SW480 (cell line): ENCODE data around the gene HERPUD1.
"Not testable (repeated sequence)": the region's sequence is repeated elsewhere in the genome, so short reads cannot be mapped to it uniquely, and the experiment has no call there.

ENCODE experiments used
- DNase-seq: peaks from one replicate; pipeline ENCODE4 v3.0.0-alpha.2; 2016; ENCODE audit warnings: low spot score

HERPUD1 gene

DNA sequence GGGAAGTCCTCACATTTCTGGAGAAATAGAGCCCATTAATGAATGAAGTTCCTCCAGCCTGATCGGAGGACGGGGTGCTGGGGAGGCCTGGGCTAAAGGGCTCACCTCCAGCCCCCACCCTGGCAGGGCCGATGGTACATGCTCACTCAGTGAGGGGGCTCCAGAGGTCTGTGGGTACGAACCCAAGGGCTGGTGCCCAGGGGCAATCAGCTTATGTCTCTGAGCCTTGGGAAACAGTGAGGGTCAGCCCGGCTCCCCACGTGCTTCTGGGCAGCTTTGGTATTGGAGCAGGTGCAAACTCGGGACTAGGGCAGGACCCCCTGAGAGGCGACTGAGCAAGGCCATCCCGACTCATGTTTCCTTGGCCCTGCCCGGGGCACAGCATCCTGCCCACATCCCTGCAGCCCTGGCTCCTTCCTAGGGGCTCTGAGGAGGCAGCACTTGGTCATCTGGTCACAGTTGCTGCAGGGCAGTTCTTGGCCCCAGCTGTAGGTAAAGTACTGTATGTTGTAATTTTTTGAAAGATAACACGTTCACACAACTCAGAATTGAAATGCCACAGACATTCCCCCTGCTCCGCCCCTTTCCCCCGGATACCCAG is 28.8 kb downstream of the HERPUD1 start:
- no peak for DNase-seq

DNA sequence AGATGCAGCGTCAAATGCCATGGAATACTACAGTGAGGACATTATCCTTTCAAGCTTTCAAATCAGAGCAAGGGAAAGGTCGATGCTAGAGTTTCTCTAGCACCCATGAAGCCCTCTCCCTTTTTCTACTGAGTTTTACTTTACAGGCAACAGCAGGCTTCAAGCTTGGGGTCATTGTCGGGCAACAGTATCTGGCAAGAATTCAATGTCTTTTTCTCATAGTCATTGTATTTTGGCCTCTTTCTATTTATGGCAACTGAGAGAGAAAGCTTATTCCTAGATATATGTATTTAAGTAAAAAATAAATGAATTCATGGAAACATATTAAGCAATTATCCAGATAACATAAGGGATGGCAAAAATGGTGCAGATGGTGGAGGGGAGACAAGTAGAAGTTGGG is 29.4 kb downstream of the HERPUD1 start:
- no peak for DNase-seq

DNA sequence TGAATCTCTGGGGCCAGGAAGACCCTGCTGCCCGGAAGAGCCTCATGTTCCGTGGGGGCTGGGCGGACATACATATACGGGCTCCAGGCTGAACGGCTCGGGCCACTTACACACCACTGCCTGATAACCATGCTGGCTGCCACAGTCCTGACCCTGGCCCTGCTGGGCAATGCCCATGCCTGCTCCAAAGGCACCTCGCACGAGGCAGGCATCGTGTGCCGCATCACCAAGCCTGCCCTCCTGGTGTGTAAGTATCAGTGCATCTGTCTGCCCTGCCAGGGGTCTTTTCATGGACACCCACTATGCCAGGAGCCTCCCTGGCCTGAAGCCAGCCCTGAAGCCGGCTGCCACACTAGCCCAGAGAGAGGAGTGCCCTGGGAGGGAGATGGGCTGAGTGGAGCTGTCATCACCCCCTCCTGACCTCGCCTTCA is 29.9 kb downstream of the HERPUD1 start, which contains the start of gene CETP:
Gene CETP (plus strand): TSS at position 100 of the 431 bp plus-strand sequence. CDS start 30 bp downstream, at position 130.
- DNase-seq: no peak

DNA sequence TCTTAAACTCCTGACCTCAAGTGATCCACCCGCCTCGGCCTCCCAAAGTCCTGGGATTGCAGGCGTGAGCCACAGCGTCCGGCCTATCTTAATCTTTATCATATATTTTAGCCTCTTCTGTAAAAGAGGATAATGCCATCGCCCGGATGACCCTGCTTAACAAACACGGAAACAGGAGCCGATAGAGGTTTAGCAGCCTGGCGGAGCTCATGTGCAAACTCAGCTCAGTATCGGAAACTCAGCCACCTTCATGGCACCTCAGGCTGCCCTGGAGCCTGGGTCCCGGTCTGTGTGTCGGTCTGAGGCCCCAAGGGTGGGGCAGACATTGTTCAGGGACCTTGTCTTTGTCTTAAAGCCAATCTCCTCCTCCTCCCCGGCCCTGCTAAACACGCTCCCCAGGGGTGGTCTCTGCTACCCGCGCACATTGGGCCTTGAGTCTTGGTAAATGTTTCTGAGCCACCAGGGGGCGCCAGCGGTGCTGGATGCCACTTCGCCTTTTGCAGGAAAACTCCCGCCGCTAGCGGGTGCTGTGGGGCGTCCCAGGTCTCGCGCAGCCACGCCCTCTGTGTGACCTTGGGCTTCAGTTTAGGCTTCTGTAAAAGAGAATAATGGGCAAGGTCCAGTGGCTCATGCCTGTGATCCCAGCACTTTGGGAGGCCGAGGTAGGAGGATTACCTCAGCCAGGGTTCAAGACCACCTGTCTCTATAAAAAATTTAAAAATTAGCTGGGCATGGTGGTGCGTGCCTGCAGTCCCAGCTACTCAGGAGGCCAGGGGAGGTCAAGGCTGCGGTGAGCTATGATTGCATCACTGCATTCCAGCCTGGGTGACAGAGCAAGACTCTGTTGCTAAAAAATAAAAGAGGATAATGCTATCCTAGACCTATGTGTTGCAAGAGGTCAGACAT is 32.6 kb downstream of the HERPUD1 start:
- DNase-seq: peak; percentile 52

DNA sequence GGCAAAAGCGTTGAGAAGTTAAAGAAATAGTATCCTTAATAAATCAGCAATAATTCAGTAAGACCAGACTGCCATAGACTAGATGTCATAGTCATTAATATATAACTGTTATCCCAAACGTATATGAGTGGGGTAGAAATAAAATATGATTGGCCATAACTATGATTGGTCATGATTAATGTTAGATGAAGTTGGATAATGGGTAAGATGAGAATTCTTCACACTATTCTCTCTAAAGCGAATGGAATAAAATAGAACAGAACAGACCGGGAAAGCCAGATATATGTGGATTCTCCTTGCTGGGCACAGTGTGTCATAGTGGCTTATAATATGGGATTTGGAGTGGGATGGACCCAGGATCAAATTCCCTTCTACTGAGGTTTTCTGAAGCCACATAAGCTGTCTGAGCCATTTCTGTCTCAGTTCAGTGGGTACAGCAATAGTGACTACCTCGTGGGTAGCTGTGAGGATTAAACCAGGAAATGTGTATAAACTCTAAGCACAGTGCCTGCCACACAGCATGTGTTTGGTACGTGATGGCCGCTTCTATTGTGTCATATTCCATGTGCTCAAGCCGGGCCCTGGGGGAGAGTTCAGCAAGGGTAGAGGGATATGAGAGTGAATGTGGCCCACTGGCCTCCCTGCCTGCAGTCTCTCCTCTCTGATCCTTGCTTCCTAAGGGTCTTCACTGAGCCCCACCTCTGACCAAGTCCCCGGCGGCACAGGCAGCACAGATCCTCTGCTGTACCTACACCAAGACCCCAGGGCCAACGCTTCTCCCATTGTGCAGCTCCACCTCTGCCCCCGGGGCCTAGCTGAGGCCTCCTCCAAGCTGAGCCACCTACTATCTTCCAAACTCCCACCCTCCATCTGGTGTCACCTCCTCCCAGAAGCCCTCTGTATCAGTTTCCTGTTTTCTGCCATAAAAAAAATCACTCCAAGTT is 33.5 kb downstream of the HERPUD1 start:
- no peak for DNase-seq

DNA sequence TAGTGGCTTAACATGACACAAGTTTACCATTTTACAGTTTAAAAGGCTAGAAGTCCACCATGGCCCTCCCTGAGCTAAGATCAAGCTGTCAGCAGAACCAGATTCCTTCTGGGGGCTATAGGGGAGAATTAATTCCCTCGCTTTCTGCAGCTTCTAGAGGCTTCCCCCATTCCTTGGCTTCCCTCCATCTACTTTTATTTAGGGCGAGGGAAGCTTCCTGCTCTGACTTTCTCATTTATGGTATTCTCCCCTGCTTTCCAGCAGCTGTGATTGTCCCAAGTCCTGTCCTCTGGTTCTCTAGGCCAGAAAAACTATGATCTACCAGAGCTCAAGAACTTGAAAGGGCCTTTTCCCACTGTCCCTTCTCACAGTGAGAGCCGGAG is 34.1 kb downstream of the HERPUD1 start:
- no peak for DNase-seq

DNA sequence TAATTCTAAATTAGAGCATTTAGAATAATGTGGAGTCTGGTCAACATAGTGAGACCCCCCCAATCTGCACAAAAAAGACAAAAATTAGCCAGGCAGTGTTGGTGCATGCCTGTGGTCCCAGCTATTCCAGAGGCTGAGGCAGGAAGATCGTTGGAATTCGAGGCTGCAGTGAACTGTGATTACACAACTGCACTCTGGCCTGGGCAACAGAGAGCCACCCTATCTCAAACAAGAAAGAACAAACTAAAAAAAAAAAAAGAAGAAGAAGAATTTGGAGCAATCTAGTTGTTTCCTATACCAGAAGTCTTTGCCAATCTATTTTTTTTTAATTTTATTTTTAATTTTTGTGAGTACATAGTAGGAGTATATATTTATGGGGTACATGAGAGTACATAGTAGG is 35.8 kb downstream of the HERPUD1 start:
- DNase-seq: no peak

DNA sequence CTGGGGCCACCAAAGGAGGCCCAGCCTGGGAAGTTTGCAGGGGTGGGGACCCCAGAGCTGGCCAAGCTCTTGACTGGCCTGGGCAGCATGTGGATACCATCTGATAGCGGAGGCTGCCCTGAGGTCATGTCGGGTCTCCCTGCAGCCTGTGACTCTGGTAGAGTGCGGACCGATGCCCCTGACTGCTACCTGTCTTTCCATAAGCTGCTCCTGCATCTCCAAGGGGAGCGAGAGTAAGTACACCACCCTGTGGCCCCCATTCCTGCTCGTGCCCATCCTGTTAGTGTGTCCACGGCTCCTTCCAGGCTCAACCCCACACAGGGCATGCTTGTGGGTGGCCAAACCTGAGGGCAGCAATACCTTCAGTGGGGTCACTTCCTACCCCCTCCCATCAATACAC is 37.8 kb downstream of the HERPUD1 start:
- no peak for DNase-seq

DNA sequence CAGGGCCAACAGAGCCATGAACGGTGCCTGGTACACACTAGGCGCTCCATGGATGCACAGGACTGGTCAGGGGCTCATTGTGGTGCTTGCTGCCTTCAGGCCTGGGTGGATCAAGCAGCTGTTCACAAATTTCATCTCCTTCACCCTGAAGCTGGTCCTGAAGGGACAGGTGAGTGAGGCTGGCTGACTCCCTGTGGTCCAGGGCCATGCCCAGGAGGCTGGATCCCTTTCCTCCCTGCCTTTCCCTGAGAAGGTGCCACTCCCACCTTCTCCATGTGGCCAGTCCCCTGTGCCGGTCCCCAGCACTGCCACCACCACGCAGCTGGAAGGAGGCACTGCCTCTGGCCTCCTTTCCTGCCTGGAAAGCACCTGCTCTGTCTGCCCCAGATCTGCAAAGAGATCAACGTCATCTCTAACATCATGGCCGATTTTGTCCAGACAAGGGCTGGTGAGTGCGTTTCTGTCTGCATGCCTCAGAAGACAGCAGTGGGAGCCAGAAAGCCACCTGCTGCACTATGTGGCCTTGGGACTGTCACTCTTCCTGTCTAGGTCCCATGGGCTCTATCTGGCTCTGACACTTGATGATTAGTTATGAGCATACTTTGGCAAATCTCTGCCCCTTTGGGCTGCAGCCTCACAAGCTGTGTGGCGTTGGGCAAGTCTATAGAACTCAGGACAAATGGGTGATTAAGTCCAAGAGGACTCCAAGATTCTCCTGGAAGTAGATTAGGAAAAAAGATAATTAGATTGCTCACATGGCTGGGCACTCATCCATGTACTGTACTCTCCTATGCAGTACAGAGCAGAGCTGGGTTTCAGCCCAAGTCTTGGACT is 39.2 kb downstream of the HERPUD1 start:
- no peak for DNase-seq

DNA sequence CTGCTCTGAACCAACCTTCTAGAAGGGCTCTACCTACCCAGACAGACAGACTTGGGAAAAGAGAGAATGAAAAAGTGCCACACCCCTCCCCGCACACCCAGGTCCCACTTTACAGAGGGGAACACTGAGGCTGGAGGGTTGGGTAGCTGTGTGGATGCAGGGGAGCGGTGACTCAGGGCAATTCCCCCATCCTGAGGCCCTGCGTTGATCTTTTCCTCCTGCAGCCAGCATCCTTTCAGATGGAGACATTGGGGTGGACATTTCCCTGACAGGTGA is 39.8 kb downstream of the HERPUD1 start:
- no peak for DNase-seq

DNA sequence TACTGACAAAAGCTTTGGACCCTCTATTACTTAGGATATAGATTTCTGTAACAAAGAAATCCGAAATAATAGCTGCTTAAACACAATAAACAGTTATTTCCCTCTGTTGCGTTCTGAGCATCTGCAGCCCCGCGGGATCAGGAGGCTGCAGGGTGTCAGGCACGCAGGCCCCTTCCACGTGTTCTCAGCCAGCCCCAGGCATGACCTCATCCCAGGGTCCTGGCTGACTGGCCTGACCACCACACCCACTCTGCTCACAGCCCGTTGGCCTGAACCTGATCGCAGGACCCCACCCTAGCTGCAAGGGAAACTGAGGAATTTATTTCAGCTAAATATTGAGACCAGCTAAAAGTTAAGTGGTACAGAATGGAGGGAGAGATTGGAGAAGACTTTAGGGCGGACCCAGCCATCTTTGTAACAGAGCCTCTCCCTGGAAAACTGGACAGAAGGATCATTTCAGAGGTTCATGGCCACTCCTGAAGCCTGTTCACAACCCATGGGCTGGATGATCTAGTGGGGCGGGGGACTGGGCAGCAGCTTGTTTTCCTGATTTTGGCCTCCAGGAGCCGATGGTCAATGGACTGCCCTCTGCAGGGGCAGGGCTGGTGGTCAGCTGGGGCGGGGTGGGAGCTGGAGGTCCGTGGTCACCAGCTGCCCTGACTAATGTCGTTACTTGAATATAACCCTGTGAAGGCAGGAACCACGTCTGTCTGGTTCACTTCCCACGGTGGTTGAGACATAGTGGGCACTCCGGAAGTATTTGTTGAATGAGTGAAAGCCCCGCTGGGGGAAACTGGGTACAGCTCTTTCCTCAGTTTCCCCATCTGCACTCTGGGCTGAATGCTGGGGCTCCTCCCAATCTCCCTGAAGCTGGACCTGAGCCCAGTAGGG is 40.7 kb downstream of the HERPUD1 start:
- DNase-seq: no peak

DNA sequence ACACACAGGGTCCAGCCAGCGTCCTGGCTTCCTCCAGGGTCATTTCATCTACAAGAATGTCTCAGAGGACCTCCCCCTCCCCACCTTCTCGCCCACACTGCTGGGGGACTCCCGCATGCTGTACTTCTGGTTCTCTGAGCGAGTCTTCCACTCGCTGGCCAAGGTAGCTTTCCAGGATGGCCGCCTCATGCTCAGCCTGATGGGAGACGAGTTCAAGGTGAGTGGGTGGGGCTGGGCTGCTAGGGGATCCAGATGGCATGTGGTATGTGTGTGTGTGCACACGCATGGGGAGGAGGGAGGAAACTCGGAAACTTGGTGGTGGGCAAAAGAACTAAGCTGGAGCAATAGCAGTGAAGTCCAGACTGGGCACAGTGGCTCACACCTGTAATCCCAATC is 41.4 kb downstream of the HERPUD1 start:
- DNase-seq: no peak

DNA sequence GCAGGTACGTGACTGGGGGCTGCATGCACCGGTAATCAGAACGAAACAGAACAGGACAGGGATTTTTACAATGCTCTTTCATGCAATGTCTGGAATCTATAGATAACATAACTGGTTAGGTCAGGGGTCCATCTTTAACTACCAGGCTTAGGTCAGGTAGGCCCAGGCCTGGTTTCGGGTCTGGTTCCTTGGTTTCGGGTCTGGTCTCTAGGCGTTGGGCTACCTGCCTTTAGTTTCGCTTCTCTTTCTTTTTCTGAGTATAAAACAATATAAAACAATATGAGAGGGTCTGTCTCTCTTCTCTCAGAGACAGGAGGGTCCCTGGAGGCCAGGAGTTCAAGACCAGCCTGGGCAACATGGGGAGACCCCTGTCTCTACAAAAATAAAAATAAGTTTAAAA is 42.0 kb downstream of the HERPUD1 start:
- DNase-seq: not testable (repeated sequence)

DNA sequence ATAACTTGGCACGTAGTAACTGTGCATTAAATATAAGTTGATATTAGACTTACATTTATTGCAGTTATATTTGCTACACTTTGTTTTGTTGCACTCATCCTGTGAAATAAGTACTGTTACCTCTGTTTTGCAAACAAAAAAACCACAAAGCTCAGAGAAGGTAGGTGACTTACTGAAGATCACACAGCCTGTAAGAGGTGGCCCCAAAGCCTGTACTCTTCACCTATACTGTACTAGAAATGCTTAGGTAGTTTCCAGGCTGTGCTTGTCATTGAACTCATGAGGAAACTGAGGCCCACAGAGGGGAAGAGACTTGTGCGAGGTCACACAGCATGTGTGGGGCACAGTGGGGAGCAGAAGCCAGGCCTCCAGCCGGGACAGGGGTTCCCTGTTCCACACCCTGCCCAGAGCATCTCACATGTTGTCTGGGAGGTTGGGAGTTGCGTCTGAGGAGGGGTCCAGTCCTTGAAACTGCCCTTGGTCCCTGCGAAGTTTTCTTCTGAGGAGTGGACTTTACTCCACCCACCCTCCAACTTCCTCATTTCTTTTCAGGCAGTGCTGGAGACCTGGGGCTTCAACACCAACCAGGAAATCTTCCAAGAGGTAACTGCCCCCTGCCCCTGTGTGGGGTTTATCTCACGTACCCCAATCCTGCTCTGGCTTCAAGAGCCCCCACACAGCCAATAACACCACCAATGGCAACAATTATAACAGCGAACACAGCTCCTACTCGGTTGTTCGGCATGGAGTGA is 42.8 kb downstream of the HERPUD1 start:
- no peak for DNase-seq

DNA sequence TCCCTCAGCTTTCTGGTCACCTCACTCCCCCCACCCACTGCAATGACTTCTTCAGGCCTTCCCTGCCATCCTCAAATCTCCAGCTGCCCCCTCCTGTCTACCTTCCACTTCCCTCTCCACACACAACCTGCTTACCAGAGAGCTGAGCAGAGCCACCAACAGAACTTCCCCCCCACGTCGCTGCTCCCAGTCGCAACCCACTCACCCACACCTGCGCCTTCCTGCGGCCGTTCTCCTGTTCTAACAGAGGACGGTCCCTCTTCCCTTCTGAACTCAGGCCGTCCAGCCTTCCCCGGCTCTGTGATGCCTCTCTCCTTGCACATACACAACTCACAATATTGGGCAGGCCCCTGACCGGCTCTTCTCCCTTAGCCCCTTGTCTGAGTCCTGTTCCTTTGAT is 43.8 kb downstream of the HERPUD1 start:
- DNase-seq: no peak

DNA sequence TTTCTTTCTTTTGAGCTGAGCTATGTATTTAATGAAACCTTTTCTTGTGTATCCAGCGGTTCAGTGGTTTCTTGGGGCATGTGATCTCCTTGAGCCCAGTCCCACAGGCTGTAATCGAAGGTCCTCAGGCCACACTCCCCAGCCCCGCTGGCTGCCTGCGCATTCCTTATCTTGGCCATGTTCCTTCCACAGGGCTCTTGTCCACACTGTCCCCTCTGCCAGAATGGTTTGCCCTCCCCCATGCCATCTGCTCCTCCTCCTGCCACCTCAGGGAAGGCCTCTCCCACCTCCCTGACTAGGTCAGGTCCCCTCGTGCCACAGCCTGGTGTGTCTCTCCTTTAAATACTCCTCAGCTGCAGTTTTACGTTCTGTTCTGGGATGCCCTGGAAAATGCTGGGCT is 45.3 kb downstream of the HERPUD1 start:
- no peak for DNase-seq

DNA sequence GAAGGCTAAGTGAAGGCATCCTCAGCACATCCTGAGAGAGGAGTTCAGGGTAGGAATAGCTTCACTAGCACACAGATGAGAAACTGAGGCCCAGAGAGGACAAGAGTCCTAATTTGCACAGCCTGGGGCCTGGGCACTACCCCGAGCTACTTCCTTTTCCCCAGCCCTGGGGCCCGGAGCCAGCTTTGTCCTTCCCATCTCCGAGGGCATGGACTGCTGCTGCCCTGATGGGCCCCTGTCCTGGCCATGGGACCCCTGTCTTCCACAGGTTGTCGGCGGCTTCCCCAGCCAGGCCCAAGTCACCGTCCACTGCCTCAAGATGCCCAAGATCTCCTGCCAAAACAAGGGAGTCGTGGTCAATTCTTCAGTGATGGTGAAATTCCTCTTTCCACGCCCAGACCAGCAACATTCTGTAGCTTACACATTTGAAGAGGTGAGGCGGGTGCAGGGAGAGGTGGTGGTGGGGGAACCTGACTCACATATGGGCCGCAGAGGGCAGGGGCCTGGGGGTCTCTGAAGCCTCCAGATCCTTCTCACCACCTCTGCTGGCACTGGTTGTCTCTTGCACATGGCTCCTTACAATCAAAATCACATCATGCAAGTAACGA is 46.0 kb downstream of the HERPUD1 start:
- no peak for DNase-seq

DNA sequence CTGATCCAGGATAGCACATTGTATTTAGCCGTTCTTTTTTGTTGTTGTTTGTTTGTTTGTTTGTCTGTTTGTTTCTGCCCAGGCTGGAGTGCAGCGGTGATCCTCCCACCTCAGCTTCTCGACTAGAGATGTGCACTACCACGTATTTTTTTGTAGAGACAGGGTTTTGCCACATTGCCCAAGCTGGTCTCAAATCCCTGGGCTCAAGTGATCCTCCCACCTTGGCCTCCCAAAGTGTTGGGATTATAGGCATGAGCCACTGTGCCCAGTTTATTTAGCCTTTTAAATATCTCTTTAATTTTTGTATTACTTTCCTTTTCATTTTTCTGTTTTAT is 48.2 kb downstream of the HERPUD1 start:
- no peak for DNase-seq
